H1 (cell line): ENCODE results near the gene WDR7. TPM values are rescaled to one million over a fixed set of nuclear protein-coding genes. Genes with fewer than 3 reads are reported as not detected.

Source experiments
- CTCF ChIA-PET: fragments of 300-600 bp; sonication (Branson Sonifier 250); formaldehyde crosslinking; loops from one replicate; lab custom pipeline; 2021; ENCODE audit not compliant: partially characterized antibody; lab: Charles Lee
- POLR2A ChIA-PET: fragments of 300-600 bp; sonication (Branson Sonifier 250); formaldehyde crosslinking; loops from one replicate; lab custom pipeline; 2021; ENCODE audit warnings: inconsistent platforms; ENCODE audit not compliant: partially characterized antibody; lab: Charles Lee
- DNase-seq, 2 experiments: peaks; one replicate each; pipeline versions ENCODE4 v3.0.0 to v3.0.0-alpha.2; 2010 to 2022; ENCODE audit warnings: low spot score in 2 of 2, low read depth in 1 of 2, mixed read lengths in 1 of 2
- FAIRE-seq: peaks from 2 replicates; lab custom pipeline; 2011; peaks lifted over from hg19 to GRCh38; lab: Jason Lieb, UNC
- H2AFZ ChIP-seq: 2 replicates; pipeline ENCODE4 v1.8.1; 2012; ENCODE audit warnings: low read length, inconsistent platforms
- H2AK5ac ChIP-seq: 2 replicates; pipeline ENCODE4 v1.6.1; 2013; ENCODE audit warnings: low read depth, low read length
- H2BK120ac ChIP-seq: replicated peaks from 2 replicates; pipeline ENCODE3; 2013; ENCODE audit warnings: low read depth, low read length, inconsistent platforms
- H2BK12ac ChIP-seq: 2 replicates; pipeline ENCODE4 v1.6.1; 2013; ENCODE audit warnings: low read depth, low read length
- H2BK15ac ChIP-seq: 2 replicates; pipeline ENCODE4 v1.6.1; 2013; ENCODE audit warnings: low read length
- H2BK20ac ChIP-seq: 2 replicates; pipeline ENCODE4 v1.6.1; 2013; ENCODE audit warnings: low read length
- H2BK5ac ChIP-seq: 2 replicates; pipeline ENCODE4 v1.6.1; 2013; ENCODE audit warnings: low read depth, low read length
- H3K14ac ChIP-seq: 2 replicates; pipeline ENCODE4 v1.6.1; 2013; ENCODE audit warnings: inconsistent platforms; ENCODE audit not compliant: insufficient read length
- H3K18ac ChIP-seq: 2 replicates; pipeline ENCODE4 v1.6.1; 2013; ENCODE audit warnings: low read length; ENCODE audit errors: extremely low read depth
- H3K23ac ChIP-seq: 2 replicates; pipeline ENCODE4 v1.6.1; 2013; ENCODE audit warnings: inconsistent platforms; ENCODE audit not compliant: insufficient read length
- H3K23me2 ChIP-seq: 2 replicates; pipeline ENCODE4 v1.6.1; 2013; ENCODE audit warnings: low read depth, low read length
- H3K27ac ChIP-seq: 2 replicates; pipeline ENCODE4 v1.6.1; 2011; ENCODE audit warnings: low read depth, low read length, inconsistent platforms
- H3K27me3 ChIP-seq, 4 experiments: replicated peaks in 1 of 4; 1 replicate in 1 of 4; 2 replicates in 3 of 4; pipeline versions ENCODE4 v1.6.1 to v1.8.1; 2011 to 2013; ENCODE audit warnings: low read length in 3 of 4, mild to moderate bottlenecking in 3 of 4, inconsistent platforms in 2 of 4, mixed read lengths in 2 of 4, moderate library complexity in 1 of 4; ENCODE audit not compliant: control insufficient read depth in 3 of 4, insufficient read depth in 3 of 4; ENCODE audit errors: extremely low read depth in 1 of 4
- H3K36me3 ChIP-seq, 4 experiments: 2 replicates each; pipeline versions ENCODE4 v1.6.1 to v1.8.1; 2011 to 2013; ENCODE audit warnings: mild to moderate bottlenecking in 4 of 4, low read length in 3 of 4, moderate library complexity in 2 of 4, control low read depth in 1 of 4, inconsistent platforms in 1 of 4; ENCODE audit not compliant: insufficient read depth in 4 of 4, control insufficient read depth in 2 of 4
- H3K4ac ChIP-seq: replicated peaks from 2 replicates; pipeline ENCODE3; 2013; ENCODE audit warnings: low read length, low read depth, mixed read lengths, inconsistent platforms; ENCODE audit not compliant: insufficient read length
- H3K4me1 ChIP-seq, 4 experiments: replicated peaks in 1 of 4; 1 replicate in 1 of 4; 2 replicates in 3 of 4; pipeline versions ENCODE4 v1.6.1 to v1.8.1; 2011 to 2013; ENCODE audit warnings: low read length in 3 of 4, inconsistent platforms in 2 of 4, mixed read lengths in 1 of 4; ENCODE audit not compliant: insufficient read depth in 4 of 4, control insufficient read depth in 3 of 4
- H3K4me2 ChIP-seq, 2 experiments: 2 replicates each; pipeline versions ENCODE4 v1.6.1 to v1.8.1; 2011 to 2013; ENCODE audit warnings: low read depth in 2 of 2, low read length in 2 of 2, control low read depth in 1 of 2, inconsistent platforms in 1 of 2, mild to moderate bottlenecking in 1 of 2; ENCODE audit not compliant: insufficient read depth in 1 of 2
- H3K4me3 ChIP-seq, 4 experiments: fragments of 200-600, 300-600 bp in 1 of 4; sonication (generic), shearing (Covaris generic), sonication (Bioruptor Twin) in 1 of 4; 2 replicates each; pipeline versions ENCODE4 v1.5.1 to v1.8.1; 2011 to 2016; ENCODE audit warnings: low read length in 4 of 4, low read depth in 3 of 4, control low read depth in 2 of 4, inconsistent platforms in 2 of 4, mild to moderate bottlenecking in 2 of 4, mixed read lengths in 1 of 4, moderate library complexity in 1 of 4; ENCODE audit not compliant: insufficient read depth in 2 of 4; ENCODE audit errors: extremely low read depth in 1 of 4
- H3K56ac ChIP-seq: replicated peaks from 2 replicates; pipeline ENCODE3; 2013; ENCODE audit warnings: low read depth, mild to moderate bottlenecking, mixed read lengths, low read length, inconsistent platforms; ENCODE audit not compliant: insufficient read length
- H3K79me1 ChIP-seq: 2 replicates; pipeline ENCODE4 v1.6.1; 2013; ENCODE audit warnings: low read depth, low read length, control low read depth
- H3K79me2 ChIP-seq, 2 experiments: 2 replicates each; pipeline versions ENCODE4 v1.6.1 to v1.8.1; 2012 to 2013; ENCODE audit warnings: low read length in 2 of 2, mild to moderate bottlenecking in 2 of 2, inconsistent platforms in 1 of 2; ENCODE audit not compliant: insufficient read depth in 2 of 2, control insufficient read depth in 1 of 2
- H3K9ac ChIP-seq, 4 experiments: replicated peaks in 1 of 4; 1 replicate in 1 of 4; 2 replicates in 3 of 4; pipeline versions ENCODE4 v1.6.1 to v1.8.1; 2011 to 2013; ENCODE audit warnings: low read depth in 3 of 4, low read length in 3 of 4, control low read depth in 2 of 4, mild to moderate bottlenecking in 2 of 4, moderate library complexity in 2 of 4, inconsistent platforms in 1 of 4; ENCODE audit errors: extremely low read depth in 1 of 4
- H3K9me3 ChIP-seq, 2 experiments: 2 replicates each; pipeline versions ENCODE4 v1.6.1 to v1.8.1; 2012 to 2013; ENCODE audit warnings: mild to moderate bottlenecking in 2 of 2, moderate library complexity in 2 of 2, control low read depth in 1 of 2, inconsistent platforms in 1 of 2, low read depth in 1 of 2, low read length in 1 of 2, mixed read lengths in 1 of 2; ENCODE audit not compliant: insufficient read depth in 2 of 2
- H4K20me1 ChIP-seq, 2 experiments: replicated peaks in 1 of 2; 2 replicates each; pipeline versions ENCODE3 to v1.8.1; 2011 to 2013; ENCODE audit warnings: inconsistent platforms in 2 of 2, low read length in 2 of 2, mild to moderate bottlenecking in 1 of 2; ENCODE audit not compliant: insufficient read depth in 2 of 2, control insufficient read depth in 1 of 2
- H4K5ac ChIP-seq: 2 replicates; pipeline ENCODE4 v1.6.1; 2013; ENCODE audit warnings: low read length, low read depth, mixed read lengths, inconsistent platforms; ENCODE audit not compliant: insufficient read length
- H4K8ac ChIP-seq: 2 replicates; pipeline ENCODE4 v1.8.0; 2013; ENCODE audit warnings: mild to moderate bottlenecking, moderate library complexity, low read length, inconsistent platforms; ENCODE audit not compliant: insufficient read depth; ENCODE audit errors: extremely low read depth
- H4K91ac ChIP-seq: replicated peaks from 2 replicates; pipeline ENCODE3; 2013; ENCODE audit warnings: low read length, mixed read lengths, inconsistent platforms; ENCODE audit not compliant: insufficient read length
- BACH1 ChIP-seq: IDR thresholded peaks from 2 replicates; pipeline ENCODE4 v1.6.1; 2012; ENCODE audit warnings: low read length, improper control_type of control experiment
- CTCF ChIP-seq, 3 experiments: IDR thresholded peaks; 1 replicate in 2 of 3; 2 replicates in 1 of 3; pipeline versions ENCODE4 v1.5.1 to v1.6.1; 2011; ENCODE audit warnings: low read length in 3 of 3, mild to moderate bottlenecking in 3 of 3, inconsistent platforms in 2 of 3, low read depth in 1 of 3, moderate library complexity in 1 of 3; ENCODE audit not compliant: insufficient read depth in 1 of 3; ENCODE audit errors: control extremely low read depth in 1 of 3
- FOSL1 ChIP-seq: IDR thresholded peaks from 2 replicates; pipeline ENCODE4 v1.6.1; 2011; ENCODE audit warnings: mild to moderate bottlenecking, low read depth, low read length, moderate library complexity; ENCODE audit not compliant: insufficient read depth
- JUND ChIP-seq: IDR thresholded peaks from 2 replicates; pipeline ENCODE4 v1.6.1; 2011; ENCODE audit warnings: mild to moderate bottlenecking, improper control_type of control experiment, low read length
- MAFK ChIP-seq: IDR thresholded peaks from 2 replicates; pipeline ENCODE4 v1.6.1; 2012; ENCODE audit warnings: low read depth, mild to moderate bottlenecking, improper control_type of control experiment, low read length
- NANOG ChIP-seq: IDR thresholded peaks from 2 replicates; pipeline ENCODE4 v1.6.1; 2011; ENCODE audit warnings: low read length, low read depth, mild to moderate bottlenecking, inconsistent platforms; ENCODE audit not compliant: insufficient read depth, poor library complexity, severe bottlenecking
- PHF8 ChIP-seq: fragments of 200-600 bp; sonication (generic); conservative IDR thresholded peaks from 2 replicates; pipeline ENCODE4 v1.7.1; 2012; ENCODE audit warnings: low read depth, mild to moderate bottlenecking, inconsistent platforms, low read length, moderate library complexity
- RAD21 ChIP-seq, 2 experiments: IDR thresholded peaks in 1 of 2; conservative IDR thresholded peaks in 1 of 2; 2 replicates each; pipeline ENCODE4 v1.6.1; 2011; ENCODE audit warnings: low read depth in 2 of 2, low read length in 2 of 2, improper control_type of control experiment in 1 of 2, inconsistent platforms in 1 of 2, mild to moderate bottlenecking in 1 of 2, moderate library complexity in 1 of 2
- RFX5 ChIP-seq: IDR thresholded peaks from 2 replicates; pipeline ENCODE4 v1.6.1; 2011; ENCODE audit warnings: low read depth, low read length, improper control_type of control experiment, borderline replicate concordance
- SIN3A ChIP-seq, 2 experiments: IDR thresholded peaks in 1 of 2; conservative IDR thresholded peaks in 1 of 2; 2 replicates each; pipeline ENCODE4 v1.6.1; 2011 to 2012; ENCODE audit warnings: low read length in 2 of 2, improper control_type of control experiment in 1 of 2, low read depth in 1 of 2, mild to moderate bottlenecking in 1 of 2
- SIRT6 ChIP-seq: IDR thresholded peaks from one replicate; pipeline ENCODE4 v1.7.1; 2012; ENCODE audit warnings: low read length, inconsistent platforms
- SP4 ChIP-seq: IDR thresholded peaks from 2 replicates; pipeline ENCODE4 v1.6.1; 2012; ENCODE audit warnings: low read length, inconsistent platforms
- WGBS, 2 experiments: shearing (Covaris generic) in 1 of 2; methylation state at CpG; one replicate each; pipeline versions ENCODE4 v1.1.6 to v1.1.7; 2013 to 2015; ENCODE audit warnings: low lambda C conversion rate in 2 of 2, mixed read lengths in 2 of 2, inconsistent platforms in 1 of 2, low coverage in 1 of 2, missing lambda C conversion rate in 1 of 2; ENCODE audit not compliant: insufficient replicate concordance in 2 of 2, insufficient coverage in 1 of 2, insufficient read length in 1 of 2; ENCODE audit errors: extremely low coverage in 1 of 2, missing lambda C conversion rate in 1 of 2; 5-methylcytosine and 5-hydroxymethylcytosine counted together
- polyA plus RNA-seq, 7 experiments: library from polyadenylated mRNA; depleted of rRNA in 3 of 7; stranded (reverse) in 5 of 7; unstranded in 2 of 7; fragments of >200 nt in 5 of 7; fragments of 200-250 nt in 2 of 7; gene quantifications; 1 replicate in 5 of 7; 2 replicates in 1 of 7; 4 replicates in 1 of 7; pipeline versions ENCODE4 v1.2.1 to v1.2.3, GENCODE V29; 2011 to 2013; ENCODE audit warnings: missing spikeins in 2 of 7, mixed read lengths in 2 of 7
- total RNA-seq: library from RNA; stranded (reverse); fragmentation: NEBNext Ultra II Directional; extraction: Animal tissue kit (Norgen Biotek cat#: 25700); gene quantifications from 2 replicates; pipeline ENCODE4 v1.2.1, GENCODE V29; 2021

The WDR7 gene
- total and polyA plus RNA-seq, 2 of the 8 experiments (the other 6 are each of a cell fraction or from before 2014, with no cell fraction given) = 5.5 to 15.2 TPM

GRCh38 chr18:57038395-57038794 is 387.2 kb downstream of the WDR7 start:
- H3K56ac ChIP-seq = no peak overlapping the region
- no peak overlapping the region for H2BK12ac ChIP-seq
- 78% methylated on average over 6 of the region's 6 CpGs; no CpG with 5 or more reads in 1 of the 2 experiments for WGBS, 2 experiments
- FAIRE-seq (no peak), DNase-seq (no peak)
- H3K4ac ChIP-seq = no peak overlapping the region
- no peak overlapping the region for H3K23ac ChIP-seq
- H2BK15ac ChIP-seq = no peak overlapping the region
- H3K23me2 ChIP-seq = no peaks in the 10 kb centered on the region
- ChIA-PET POLR2A (no interaction called here), CTCF (no interaction called here)
- no peak overlapping the region for H4K8ac ChIP-seq
- no peak overlapping the region for H2BK5ac ChIP-seq
- no peaks in the 10 kb centered on the region for H3K36me3 ChIP-seq
- H2BK20ac ChIP-seq = no peak overlapping the region
- H3K4me2 ChIP-seq = no peak overlapping the region
- H3K27me3 ChIP-seq = no peaks in the 10 kb centered on the region
- H3K27ac ChIP-seq = no peak overlapping the region
- H4K20me1 ChIP-seq = no peaks in the 10 kb centered on the region
- H3K9ac ChIP-seq = no peak overlapping the region
- no peak overlapping the region for H4K5ac ChIP-seq
- H4K91ac ChIP-seq = no peak overlapping the region
- TF ChIP-seq JUND (no peak), CTCF (IDR thresholded peaks at IDR 0.05; ENCODE audit: control extremely low read depth in 1 of 3, insufficient read depth in 1 of 3, low read depth in 1 of 3, low read length in 3 of 3) (no peak), SP4 (no peak), SIN3A (conservative IDR thresholded peaks at IDR 0.05 in 1 of 2, IDR thresholded peaks at IDR 0.05 in 1 of 2; ENCODE audit: low read depth in 1 of 2, low read length in 2 of 2) (no peak), SIRT6 (no peak), RAD21 (IDR thresholded peaks at IDR 0.05 in 1 of 2, conservative IDR thresholded peaks at IDR 0.05 in 1 of 2; ENCODE audit: low read depth in 2 of 2, low read length in 2 of 2) (no peak), NANOG (no peak), MAFK (no peak), BACH1 (no peak), RFX5 (no peak), PHF8 (no peak), FOSL1 (no peak)
- no peaks in the 10 kb centered on the region for H3K79me1 ChIP-seq
- no peak overlapping the region for H3K14ac ChIP-seq
- H3K79me2 ChIP-seq = no peaks in the 10 kb centered on the region
- no peak overlapping the region for H2AK5ac ChIP-seq
- H3K4me1 ChIP-seq = no peaks in the 10 kb centered on the region
- no peaks in the 10 kb centered on the region for H3K9me3 ChIP-seq
- H2AFZ ChIP-seq = no peak overlapping the region
- no peak overlapping the region for H3K18ac ChIP-seq
- no peak overlapping the region for H2BK120ac ChIP-seq
- no peak overlapping the region for H3K4me3 ChIP-seq
